ENCODE results near the gene UMOD. TPM values are rescaled to one million over a fixed set of nuclear protein-coding genes. Genes with fewer than 3 reads are reported as not detected.

The UMOD gene
- 100 to 1,000 TPM in 3 of 4 donors, 1 to 10 TPM in 1; 2.8 to 325 (median 197) TPM for polyA plus RNA-seq (ENCODE audit: insufficient read length in 4 of 4)

DNA sequence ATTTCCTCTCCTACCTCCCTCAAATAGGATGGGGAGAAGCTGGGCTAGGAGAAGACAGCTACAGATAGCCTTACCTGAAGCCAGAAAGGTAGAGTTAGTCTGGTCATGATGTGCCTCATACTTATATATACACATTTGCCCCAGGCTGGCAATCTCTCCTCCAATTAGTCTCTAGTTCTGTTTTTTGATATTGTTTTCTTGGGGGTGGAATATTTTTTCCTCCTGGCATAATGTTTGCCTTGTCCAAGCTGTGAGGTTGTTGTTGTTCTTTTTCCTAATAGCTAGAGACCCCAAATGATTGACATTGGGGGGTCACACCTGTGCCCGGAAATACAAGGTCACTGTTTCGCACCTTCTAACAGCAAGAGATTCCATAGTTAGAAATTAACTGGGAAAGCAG lies at the start of gene UMOD:
Gene UMOD, minus strand, starts transcription at position 101 of the 400 bp plus-strand sequence. CDS start 1,978 bp downstream, outside the sequence.
- no peak for DNase-seq (ENCODE audit: low read depth in 4 of 4, low spot score in 3 of 4)

DNA sequence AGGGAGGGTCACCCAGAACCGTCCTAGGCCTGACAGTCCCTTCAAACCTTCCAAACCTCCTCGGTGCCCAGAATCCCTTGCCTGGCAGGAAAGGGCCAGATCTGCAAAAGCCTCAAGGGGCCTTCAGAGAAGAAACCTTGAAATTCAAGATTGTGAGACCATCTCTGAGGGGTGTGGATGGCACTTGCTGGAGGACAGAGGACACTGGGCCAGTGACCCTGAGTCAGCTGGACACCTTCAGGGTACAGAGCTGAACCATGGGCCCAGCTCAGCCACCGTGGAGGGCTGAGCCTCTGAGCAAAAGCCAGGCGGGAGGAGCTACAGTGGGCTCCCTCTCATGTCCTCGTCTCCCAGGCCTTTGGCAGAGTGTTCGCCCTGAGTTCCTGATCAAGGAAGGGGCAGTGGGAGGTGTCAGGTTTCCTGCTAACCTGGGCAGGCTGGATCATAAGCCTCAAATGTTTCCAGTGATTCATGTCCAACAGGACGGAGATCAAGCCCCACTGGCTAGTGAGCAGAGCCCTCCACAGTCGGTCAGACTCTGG lies 49.0 kb upstream of the UMOD start:
- DNase-seq (ENCODE audit: low read depth in 4 of 4, low spot score in 3 of 4), result no peak

DNA sequence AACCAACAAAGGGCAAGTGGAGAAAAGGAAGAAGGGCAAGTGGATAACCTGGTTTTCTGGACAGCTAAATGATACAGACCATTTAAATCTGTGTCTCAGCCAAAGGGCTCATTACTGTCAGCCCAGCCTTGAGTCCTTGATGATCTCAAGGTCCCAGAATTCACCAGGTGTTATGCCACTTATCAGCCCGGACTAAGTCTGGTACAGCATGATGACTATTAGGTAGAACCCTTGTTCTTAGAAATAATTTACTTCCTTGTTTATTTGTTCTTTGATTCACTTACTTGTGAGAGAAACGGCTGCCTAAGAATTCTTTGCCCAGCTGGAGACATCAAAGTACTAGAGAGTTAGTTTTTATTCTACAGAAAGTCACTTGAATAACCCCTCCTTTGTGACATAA lies 48.6 kb upstream of the UMOD start:
- no peak for DNase-seq (ENCODE audit: low read depth in 4 of 4, low spot score in 3 of 4)

DNA sequence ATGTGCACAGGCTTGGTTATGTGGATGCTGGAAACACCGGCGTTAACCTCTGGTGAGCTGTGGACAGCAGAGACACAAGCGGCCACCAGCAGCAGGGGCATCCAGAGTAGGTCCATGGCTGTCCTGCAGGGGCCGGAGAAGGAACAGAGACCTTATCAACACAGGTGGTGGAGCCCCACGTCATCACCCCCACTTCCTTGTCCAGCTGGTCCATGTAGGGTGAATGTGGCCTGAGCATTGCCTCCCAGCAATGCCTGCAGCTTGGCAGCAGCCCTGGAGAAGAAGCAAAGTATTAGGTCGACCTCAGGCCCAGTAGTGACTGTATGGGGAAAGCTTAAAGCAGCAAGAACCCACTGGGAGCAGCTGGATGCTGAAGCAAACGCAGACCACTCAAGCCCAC lies 46.7 kb upstream of the UMOD start:
- no peak for DNase-seq (ENCODE audit: low read depth in 4 of 4, low spot score in 3 of 4)

DNA sequence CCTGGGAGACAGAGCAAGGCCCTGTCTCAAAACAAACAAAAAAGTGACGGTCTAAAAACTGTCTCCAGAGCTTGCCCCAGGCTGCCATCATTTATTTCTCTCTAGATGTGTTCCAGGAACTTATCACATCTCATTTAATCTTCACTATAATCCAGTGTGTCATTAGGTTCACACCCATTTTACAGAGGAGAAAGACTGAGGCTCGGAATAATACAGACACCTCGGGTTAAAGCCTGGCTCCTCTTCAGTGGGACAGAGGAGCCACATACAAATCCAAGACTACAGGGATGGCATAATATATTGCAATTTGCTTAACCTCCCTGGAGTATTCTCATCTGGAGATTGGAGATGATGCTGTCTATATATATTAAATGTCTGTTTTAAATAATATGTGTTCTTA lies 46.1 kb upstream of the UMOD start:
- no peak for DNase-seq (ENCODE audit: low read depth in 4 of 4, low spot score in 3 of 4)

DNA sequence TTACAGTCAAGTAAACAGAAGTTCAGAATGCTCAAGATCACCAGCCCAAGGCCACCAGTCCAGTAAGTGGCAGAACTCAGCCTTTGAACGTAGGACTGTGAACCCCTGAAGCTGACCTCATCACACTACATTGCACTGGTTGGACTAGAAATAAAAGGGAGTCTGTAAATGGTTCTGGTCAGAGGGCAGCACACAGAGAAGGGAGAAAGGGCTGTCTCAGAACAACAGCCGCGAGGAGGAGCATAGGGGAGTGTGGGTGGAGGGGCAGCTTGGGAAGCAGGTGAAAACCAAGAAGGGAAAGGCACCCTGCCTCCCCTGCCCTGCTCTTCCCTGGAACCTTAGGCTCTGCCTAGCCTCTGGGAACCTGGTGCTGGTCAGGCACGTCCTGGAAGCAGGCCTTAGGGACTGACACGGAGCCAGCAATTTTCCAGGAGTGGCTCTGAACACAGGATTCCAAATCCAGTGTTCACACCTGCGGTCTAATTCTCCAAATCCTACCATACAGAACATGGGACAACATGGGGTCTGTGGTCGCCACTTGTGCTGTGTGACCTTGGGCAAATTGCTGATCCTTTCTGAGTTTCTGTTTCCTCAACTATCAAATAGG lies 45.1 kb upstream of the UMOD start:
- DNase-seq (ENCODE audit: low read depth in 4 of 4, low spot score in 3 of 4), result no peak

DNA sequence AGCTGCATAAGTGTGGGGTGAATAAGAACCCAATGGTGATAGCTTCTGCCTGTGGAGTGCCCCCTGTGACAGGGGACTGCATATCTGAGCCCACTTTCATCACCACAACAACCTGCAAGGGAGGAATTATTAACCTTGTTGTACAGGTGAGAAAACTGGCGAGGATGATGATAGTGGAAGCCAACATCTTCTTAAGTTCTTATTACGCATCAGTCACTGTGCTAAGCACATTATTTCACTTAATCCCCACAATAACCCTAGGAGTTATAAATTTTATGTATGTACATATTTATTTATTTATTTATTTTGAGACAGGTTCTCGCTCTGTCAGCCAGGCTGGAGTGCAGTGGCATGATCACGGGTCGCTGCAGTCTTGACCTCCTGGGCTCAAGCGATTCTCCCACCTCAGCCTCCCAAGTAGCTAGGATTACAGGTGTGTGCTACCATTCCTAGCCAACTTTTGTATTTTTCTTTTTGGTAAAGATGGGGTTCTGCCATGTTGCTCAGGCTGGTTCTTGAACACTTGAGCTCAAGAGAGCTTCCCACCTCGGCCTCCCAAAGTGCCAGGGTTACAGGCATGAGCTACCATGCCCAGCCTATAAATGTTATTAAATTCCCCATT lies 44.4 kb upstream of the UMOD start:
- no peak for DNase-seq (ENCODE audit: low read depth in 4 of 4, low spot score in 3 of 4)

DNA sequence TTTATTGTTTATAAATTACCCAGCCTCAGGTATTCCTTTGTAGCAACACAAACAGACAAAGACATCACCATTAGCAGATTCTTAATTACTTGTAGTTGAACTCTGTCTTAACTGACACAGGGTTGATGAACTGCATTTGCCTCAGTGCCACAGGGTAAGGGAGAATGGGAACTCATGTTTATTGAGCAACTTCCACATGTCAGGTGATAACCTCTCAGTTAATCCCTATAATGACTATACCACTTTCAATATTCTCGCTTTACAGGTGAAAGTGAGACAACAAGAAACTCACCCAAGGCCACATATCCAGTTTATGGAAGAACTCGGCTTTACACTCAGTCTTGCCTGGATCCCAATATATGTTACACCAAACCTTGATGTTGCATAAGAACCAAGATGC lies 43.4 kb upstream of the UMOD start:
- no peak for DNase-seq (ENCODE audit: low read depth in 4 of 4, low spot score in 3 of 4)

DNA sequence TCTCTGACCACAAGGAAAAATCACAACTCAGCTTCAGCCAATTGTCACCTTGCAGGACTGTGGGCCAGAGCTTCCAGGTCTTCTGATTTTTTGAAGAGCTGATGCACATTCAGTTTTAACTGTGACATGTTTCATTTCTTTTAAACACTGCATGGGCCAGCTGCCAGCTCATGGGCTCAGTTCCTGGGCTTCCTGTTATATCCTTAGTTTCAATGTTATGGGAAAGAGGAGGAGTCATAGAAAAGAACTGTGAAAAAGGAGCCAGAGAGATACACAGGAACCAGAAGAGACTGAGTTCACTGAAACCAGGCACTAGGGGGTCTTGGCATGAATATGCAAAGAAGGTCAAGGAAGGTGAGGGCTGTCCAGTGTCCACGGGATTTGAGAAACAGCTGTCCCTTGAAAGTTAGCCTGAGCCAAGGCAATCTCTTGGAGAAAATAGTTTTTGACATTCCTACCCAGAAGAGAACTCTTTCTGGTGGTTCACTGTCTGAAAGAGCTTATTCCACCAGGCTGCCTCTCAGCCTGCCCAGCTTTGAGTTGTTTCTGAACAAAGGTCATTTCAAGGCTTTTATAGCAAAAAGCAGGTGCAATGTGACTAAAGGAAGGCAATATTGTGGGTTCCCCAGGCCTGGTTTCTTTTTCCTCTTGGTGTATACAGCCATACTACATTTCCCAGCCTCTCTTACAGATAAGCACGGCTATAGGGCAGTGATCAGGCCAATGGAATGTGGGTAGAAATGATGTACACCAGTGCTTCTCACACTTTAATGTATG lies 41.5 kb upstream of the UMOD start:
- DNase-seq (ENCODE audit: low read depth in 4 of 4, low spot score in 3 of 4), result no peak

DNA sequence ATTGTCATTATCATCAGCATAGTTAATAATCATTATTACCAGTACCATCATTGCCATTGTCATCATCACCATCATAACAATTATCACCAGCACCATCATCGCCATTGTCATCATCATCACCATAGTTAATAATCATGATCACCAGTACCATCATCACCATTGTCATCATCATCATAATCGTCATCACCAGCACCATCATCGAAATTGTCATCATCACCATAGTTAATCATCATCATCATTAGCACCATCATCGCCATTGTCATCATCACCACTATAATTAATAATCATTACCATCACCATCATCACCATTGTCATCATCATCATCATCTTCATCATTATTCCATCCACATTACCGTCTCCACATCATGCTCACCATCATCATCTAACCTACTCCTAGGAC lies 38.5 kb upstream of the UMOD start:
- no peak for DNase-seq (ENCODE audit: low read depth in 4 of 4, low spot score in 3 of 4)

DNA sequence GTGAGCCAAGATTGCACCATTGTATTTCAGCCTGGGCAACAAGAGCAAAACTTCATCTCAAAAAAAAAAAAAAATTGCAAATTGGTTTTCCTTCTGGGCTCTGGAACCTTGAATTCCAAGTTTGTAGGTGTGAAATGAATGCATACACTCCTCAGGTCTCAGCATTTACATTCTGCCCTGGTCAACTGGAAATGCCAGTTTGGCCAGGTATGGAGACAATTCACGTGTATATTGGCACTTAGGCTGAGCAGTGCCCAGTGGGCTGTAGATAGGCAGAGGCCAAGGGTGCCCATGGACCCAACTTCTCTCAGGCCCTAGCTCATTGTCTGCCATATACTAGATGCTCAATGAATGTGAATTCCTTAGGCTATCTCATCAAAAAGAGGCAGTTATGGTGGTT lies 36.3 kb upstream of the UMOD start:
- no peak for DNase-seq (ENCODE audit: low read depth in 4 of 4, low spot score in 3 of 4)

DNA sequence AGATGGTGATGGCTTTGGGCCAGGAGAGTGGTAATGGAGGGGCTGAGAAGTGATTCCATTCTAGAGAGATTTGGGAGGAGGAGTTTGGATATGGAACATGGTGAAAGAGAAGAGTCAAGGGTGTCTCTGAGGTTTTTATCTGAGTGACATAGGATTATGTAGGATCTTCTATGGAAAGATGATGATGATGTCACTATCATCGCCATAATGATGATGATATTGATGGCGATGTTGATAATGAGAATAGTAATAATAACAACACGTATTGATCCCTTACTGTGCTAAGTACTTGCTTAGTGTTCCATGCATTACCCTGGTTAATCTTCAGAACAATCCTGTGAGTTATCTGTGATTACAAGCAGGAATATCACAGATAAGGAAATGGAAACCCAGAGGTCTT lies 35.5 kb upstream of the UMOD start:
- no peak for DNase-seq (ENCODE audit: low read depth in 4 of 4, low spot score in 3 of 4)

DNA sequence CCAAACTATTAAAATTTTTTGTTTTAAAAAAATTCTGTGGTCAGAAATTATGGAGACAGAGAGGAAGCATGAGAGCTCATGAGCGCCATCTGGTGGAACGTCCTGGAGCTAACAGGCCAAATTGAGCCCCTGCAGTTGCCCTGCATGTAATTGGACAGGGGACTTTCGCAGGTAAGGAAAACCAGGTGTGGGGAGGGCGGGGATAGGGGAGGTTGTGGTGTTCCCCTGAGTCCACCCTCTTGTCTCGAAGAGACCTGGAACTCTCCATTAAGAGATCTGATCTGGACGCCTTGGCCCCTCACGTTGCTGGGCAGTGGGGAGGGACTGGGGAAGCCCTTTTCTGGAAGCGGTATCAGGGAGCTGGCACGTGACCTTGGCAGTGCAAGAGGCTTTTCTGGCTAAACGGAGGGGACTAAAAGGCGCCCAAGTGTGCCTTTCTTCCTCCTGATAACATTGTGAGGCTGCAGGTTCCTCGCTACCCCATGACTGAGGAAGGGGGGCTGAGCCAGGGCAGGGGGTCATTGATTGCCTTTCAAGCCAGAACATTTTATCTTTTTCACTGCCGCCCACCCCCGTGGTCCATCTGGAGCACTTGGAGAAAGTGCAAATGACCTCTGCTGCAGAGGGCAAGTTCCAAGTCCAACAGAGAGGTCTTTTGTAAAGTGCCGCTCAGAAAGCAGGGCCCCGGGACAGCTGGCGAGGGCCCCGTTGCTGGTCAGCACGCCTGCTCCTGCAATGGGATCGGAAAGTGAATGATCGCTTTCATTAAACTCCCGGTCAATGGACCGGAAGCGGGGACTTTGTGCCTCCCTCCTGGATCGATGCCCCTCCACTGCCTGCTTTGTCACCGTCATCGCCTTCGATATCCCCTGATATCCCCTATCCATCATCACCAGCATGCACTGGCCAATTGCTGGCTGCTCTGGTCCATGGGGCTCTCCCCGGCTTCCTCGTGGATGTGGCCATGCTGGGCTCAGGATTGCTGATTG lies 33.6 kb upstream of the UMOD start:
- peak in 1 of 4 donors; percentile 25 for DNase-seq (ENCODE audit: low read depth in 4 of 4, low spot score in 3 of 4)

DNA sequence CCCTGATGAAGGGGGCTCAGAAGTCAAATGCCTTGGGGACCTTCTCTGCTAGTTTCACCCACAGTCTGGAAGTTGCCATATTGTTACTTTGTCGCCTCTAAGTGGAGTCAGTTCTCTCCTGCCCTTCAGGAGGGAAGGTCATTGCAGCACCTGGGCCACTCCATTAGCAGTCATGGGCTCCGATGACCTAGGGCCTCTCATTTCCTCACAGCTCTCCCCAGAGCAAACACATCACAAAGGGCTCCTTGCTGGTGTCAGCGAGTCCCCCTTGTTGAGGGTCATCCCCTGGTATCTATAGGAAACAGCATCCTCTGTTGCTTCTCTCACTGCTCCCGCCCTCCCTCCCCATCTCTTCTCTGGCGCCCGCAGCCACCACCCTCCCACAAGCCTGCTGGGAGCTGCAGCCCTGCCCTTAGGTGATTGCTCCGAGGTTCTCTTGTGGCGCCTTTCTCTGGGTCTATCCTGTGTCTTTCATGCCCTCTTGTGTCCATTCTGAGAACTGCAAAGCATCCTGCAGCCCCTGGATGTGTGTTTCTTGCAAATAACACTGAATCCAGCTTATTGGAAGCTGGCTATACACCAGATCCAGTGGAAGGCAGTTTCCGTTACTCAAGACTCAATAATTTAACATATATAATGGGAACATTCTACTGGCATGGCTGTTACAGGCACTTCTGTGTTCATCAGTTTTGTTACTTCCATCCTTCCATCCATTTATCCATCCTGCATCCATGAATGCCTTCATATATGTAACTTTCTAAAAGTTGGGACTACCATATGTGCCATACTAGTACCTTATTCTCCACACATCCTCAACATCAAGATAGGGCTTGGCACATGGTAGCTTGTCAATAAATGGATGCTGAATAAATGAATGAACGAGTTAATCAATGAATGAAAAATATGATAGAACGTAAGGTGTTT lies 30.9 kb upstream of the UMOD start:
- DNase-seq (ENCODE audit: low read depth in 4 of 4, low spot score in 3 of 4), result peak in 2 of 4 donors; percentile 33 to 45

DNA sequence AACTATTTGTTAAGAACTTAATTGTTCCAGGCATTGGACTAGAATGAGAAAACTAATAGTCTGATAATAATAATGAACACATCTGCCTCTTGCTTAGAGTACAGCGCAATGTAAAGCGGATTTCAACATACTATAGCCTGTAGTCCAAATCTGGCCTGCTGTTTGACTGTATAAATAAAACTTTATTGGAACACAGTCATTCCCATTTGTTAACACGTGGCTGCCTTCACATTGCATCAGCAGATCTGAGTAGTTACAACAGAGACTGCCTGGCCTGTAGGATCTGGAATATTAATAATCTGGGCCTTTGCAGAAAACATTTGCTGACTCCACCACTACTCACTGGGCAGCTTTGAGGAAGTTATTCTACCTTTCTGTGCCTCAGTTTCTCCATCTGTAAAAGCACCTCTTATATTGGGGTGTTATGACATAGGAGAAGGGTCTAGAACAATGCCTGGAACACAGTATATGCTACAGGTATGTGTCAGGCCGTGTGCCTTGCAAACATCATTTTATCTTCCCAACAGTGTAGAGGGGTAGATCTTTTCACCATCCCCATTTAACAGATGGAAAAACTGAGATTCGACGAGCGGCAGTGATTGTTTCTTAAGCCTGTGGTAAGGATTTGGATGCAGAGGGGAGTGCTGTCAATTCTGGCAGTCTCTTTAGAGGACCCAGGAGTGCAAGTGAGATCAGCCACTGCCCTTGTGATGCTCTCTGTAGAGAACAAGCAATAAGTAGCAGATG lies 29.9 kb upstream of the UMOD start:
- DNase-seq (ENCODE audit: low read depth in 4 of 4, low spot score in 3 of 4), result no peak

DNA sequence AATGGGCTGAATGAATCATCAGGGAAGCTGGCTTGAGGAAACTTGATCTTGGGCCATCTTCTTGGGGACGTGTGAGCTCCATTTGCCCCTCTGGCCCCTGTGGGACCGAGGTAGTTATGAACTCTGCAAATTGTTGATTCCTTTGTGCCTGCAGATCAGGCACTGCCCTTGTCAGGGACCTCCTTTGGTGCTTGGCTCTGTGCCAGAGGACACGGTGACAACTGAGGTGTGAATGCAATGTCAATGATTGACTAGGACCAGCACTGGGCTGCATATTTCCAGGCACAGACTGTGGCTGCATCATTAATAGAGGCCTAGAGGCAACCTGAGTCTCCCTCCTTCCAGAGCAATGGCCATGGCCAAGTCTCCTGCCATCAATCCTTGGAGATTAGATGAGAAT lies 28.3 kb upstream of the UMOD start:
- peak in 2 of 4 donors; percentile 21 to 22 for DNase-seq (ENCODE audit: low read depth in 4 of 4, low spot score in 3 of 4)

DNA sequence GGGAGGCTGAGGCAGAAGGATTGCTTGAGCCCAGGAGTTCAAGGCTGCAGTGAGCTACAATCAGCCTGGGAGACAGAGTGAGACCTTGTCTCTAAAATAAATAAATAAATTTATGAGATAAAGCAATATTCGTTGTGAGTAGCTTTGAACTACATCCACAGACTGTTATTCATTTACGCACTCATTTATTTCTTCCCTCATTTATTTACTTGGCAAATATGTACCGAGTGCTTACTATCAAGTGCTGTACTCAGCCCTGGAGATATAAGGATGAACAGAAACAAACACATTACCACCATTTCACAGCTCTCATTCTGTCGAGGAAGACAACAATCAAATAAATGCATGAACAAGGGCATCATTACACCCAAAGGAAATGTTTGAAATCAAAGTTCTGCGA lies 24.7 kb upstream of the UMOD start:
- DNase-seq (ENCODE audit: low read depth in 4 of 4, low spot score in 3 of 4), result no peak

DNA sequence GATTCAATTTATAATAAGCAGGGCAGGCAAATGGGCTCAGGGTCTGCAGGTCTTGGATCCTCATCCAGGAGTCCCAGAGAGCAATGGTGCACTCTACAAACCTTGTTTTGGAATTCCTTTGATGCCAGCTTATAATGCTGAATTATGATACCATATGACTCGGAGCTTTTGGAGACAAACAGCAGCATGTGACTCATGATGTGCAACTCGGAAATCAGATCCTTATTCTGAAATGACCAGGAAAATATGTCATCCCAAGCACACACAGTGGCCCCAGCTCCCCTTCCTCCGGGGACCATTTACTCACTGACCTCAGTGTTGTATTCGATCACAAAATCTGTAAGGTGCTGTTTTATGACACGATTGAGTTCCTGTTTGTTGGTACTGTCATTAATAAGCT lies 20.2 kb upstream of the UMOD start:
- DNase-seq (ENCODE audit: low read depth in 4 of 4, low spot score in 3 of 4), result no peak
